GM11168 (cell line): ENCODE data around the gene PITPNM3.

Experiments
- in situ Hi-C: fragments of 300-500 bp; cut with MboI; formaldehyde crosslinking; loops from one replicate; pipeline ENCODE4 v1.12.0; 2022; ENCODE audit warnings: low sequenced_read_pairs; ENCODE audit not compliant: unreplicated experiment

Gene PITPNM3

GRCh38 chr17:6554871-6555330 lies 1.5 kb downstream of the PITPNM3 start:
- in situ Hi-C loops: no loop called here

- in situ Hi-C loops: no loop called here
Observed at GRCh38 chr17:6554342-6554741, 2.0 kb downstream of the PITPNM3 start.

- in situ Hi-C loops: no loop called here
Observed at GRCh38 chr17:6551869-6552531, 4.4 kb downstream of the PITPNM3 start.

GRCh38 chr17:6551356-6551755 lies 5.0 kb downstream of the PITPNM3 start:
- in situ Hi-C loops: no loop called here

GRCh38 chr17:6549384-6550036 lies 6.8 kb downstream of the PITPNM3 start:
- in situ Hi-C loops: no loop called here

GRCh38 chr17:6548578-6549330 lies 7.6 kb downstream of the PITPNM3 start:
- in situ Hi-C loops: no loop called here

- in situ Hi-C loops: no loop called here
Observed at GRCh38 chr17:6548034-6548433, 8.3 kb downstream of the PITPNM3 start.

- in situ Hi-C loops: no loop called here
Observed at GRCh38 chr17:6547336-6547735, 9.0 kb downstream of the PITPNM3 start.

- in situ Hi-C loops: no loop called here
Observed at GRCh38 chr17:6546069-6546718, 10.2 kb downstream of the PITPNM3 start.

- in situ Hi-C loops: no loop called here
Observed at GRCh38 chr17:6545291-6545690, 11.1 kb downstream of the PITPNM3 start.

- in situ Hi-C loops: no loop called here
Observed at GRCh38 chr17:6544011-6544370, 12.4 kb downstream of the PITPNM3 start.

- in situ Hi-C loops: no loop called here
Observed at GRCh38 chr17:6543079-6544010, 13.0 kb downstream of the PITPNM3 start.

- in situ Hi-C loops: no loop called here
Observed at GRCh38 chr17:6542577-6542976, 13.8 kb downstream of the PITPNM3 start.

- in situ Hi-C loops: no loop called here
Observed at GRCh38 chr17:6541886-6542285, 14.5 kb downstream of the PITPNM3 start.

- in situ Hi-C loops: no loop called here
Observed at GRCh38 chr17:6539871-6540270, 16.5 kb downstream of the PITPNM3 start.

- in situ Hi-C loops: no loop called here
Observed at GRCh38 chr17:6536566-6537065, 19.7 kb downstream of the PITPNM3 start.

- in situ Hi-C loops: no loop called here
Observed at GRCh38 chr17:6536053-6536452, 20.3 kb downstream of the PITPNM3 start.

GRCh38 chr17:6534846-6535514 lies 21.4 kb downstream of the PITPNM3 start:
- in situ Hi-C loops: no loop called here

- in situ Hi-C loops: no loop called here
Observed at GRCh38 chr17:6532441-6532885, 23.9 kb downstream of the PITPNM3 start.
